Trophoblast cell (in vitro differentiated cells and primary cell): ENCODE data around the gene CHRNA5.

ENCODE experiments used
- DNase-seq, 2 donors: peaks; one replicate each; pipeline ENCODE4 v3.0.0-alpha.2; 2016
- H2AFZ ChIP-seq: 2 replicates; pipeline ENCODE4 v1.6.1; 2013; ENCODE audit warnings: low read length, moderate library complexity, mild to moderate bottlenecking; ENCODE audit not compliant: insufficient read depth, poor library complexity
- H2AK5ac ChIP-seq: 2 replicates; pipeline ENCODE4 v1.6.1; 2013; ENCODE audit warnings: mild to moderate bottlenecking, low read length
- H2BK120ac ChIP-seq: 2 replicates; pipeline ENCODE4 v1.6.1; 2013; ENCODE audit warnings: low read length, mild to moderate bottlenecking, moderate library complexity; ENCODE audit not compliant: insufficient read depth, poor library complexity
- H2BK12ac ChIP-seq: 2 replicates; pipeline ENCODE4 v1.6.1; 2013; ENCODE audit warnings: mild to moderate bottlenecking, low read length, moderate library complexity
- H2BK5ac ChIP-seq: 2 replicates; pipeline ENCODE4 v1.6.1; 2013; ENCODE audit warnings: low read length, low read depth, moderate library complexity, mild to moderate bottlenecking; ENCODE audit not compliant: poor library complexity
- H3K14ac ChIP-seq: 2 replicates; pipeline ENCODE4 v1.6.1; 2013; ENCODE audit warnings: mild to moderate bottlenecking, low read length
- H3K18ac ChIP-seq: 2 replicates; pipeline ENCODE4 v1.6.1; 2013; ENCODE audit warnings: mild to moderate bottlenecking, low read length
- H3K23ac ChIP-seq: 2 replicates; pipeline ENCODE4 v1.6.1; 2013; ENCODE audit warnings: low read length
- H3K27ac ChIP-seq: 2 replicates; pipeline ENCODE4 v1.5.1; 2013; ENCODE audit warnings: low read depth, mild to moderate bottlenecking, inconsistent platforms, low read length, moderate library complexity
- H3K27me3 ChIP-seq: 2 replicates; pipeline ENCODE4 v1.6.1; 2013; ENCODE audit warnings: inconsistent platforms, mild to moderate bottlenecking, low read length, moderate library complexity; ENCODE audit not compliant: insufficient read depth
- H3K36me3 ChIP-seq, 2 experiments: 1 replicate in 1 of 2; 2 replicates in 1 of 2; pipeline ENCODE4 v1.6.1; 2013; ENCODE audit warnings: low read length in 2 of 2, mild to moderate bottlenecking in 2 of 2, moderate library complexity in 1 of 2; ENCODE audit not compliant: insufficient read depth in 2 of 2, control insufficient read depth in 1 of 2
- H3K4ac ChIP-seq: 2 replicates; pipeline ENCODE4 v1.6.1; 2013; ENCODE audit warnings: low read depth, mild to moderate bottlenecking, low read length, moderate library complexity
- H3K4me1 ChIP-seq, 2 experiments: 1 replicate in 1 of 2; 2 replicates in 1 of 2; pipeline ENCODE4 v1.6.1; 2013; ENCODE audit warnings: low read length in 2 of 2, mild to moderate bottlenecking in 2 of 2, moderate library complexity in 1 of 2; ENCODE audit not compliant: insufficient read depth in 2 of 2, control insufficient read depth in 1 of 2
- H3K4me2 ChIP-seq: 2 replicates; pipeline ENCODE4 v1.6.1; 2013; ENCODE audit warnings: inconsistent platforms, mild to moderate bottlenecking, low read length, moderate library complexity
- H3K4me3 ChIP-seq: 2 replicates; pipeline ENCODE4 v1.5.1; 2013; ENCODE audit warnings: mild to moderate bottlenecking, low read depth, low read length, inconsistent platforms
- H3K79me1 ChIP-seq: one replicate; pipeline ENCODE4 v1.6.1; 2013; ENCODE audit warnings: low read length
- H3K79me2 ChIP-seq: 2 replicates; pipeline ENCODE4 v1.6.1; 2013; ENCODE audit warnings: low read length, mild to moderate bottlenecking; ENCODE audit not compliant: control insufficient read depth, insufficient read depth, poor library complexity
- H3K9ac ChIP-seq: 2 replicates; pipeline ENCODE4 v1.6.1; 2013; ENCODE audit warnings: mild to moderate bottlenecking, low read length
- H3K9me3 ChIP-seq: 2 replicates; pipeline ENCODE4 v1.6.1; 2013; ENCODE audit warnings: low read depth, mild to moderate bottlenecking, control low read depth, inconsistent platforms, low read length; ENCODE audit not compliant: insufficient read depth
- H4K12ac ChIP-seq: 2 replicates; pipeline ENCODE4 v1.6.1; 2013; ENCODE audit warnings: low read depth, mild to moderate bottlenecking, low read length, moderate library complexity
- H4K8ac ChIP-seq: 2 replicates; pipeline ENCODE4 v1.6.1; 2013; ENCODE audit warnings: low read depth, mild to moderate bottlenecking, low read length, moderate library complexity
- H4K91ac ChIP-seq: one replicate; pipeline ENCODE4 v1.6.1; 2013; ENCODE audit warnings: low read depth, mild to moderate bottlenecking, low read length, moderate library complexity
- WGBS: extraction: QIAGEN DNeasy Blood & Tissue Kit; methylation state at CpG from one replicate; pipeline ENCODE4 v1.1.7; 2013; ENCODE audit warnings: missing lambda C conversion rate; ENCODE audit not compliant: insufficient read length, insufficient coverage; ENCODE audit errors: extremely low coverage; 5-methylcytosine and 5-hydroxymethylcytosine counted together

CHRNA5 gene

GRCh38 chr15:78633348-78633747, 68.0 kb downstream of the CHRNA5 start:
- Histone ChIP-seq H3K9ac (no peak overlapping the region), H3K4me3 (no peak overlapping the region), H3K27ac (no peak overlapping the region), H2BK12ac (no peak overlapping the region), H2BK5ac (no peak overlapping the region), H3K36me3 (no peaks in the 10 kb centered on the region), H2BK120ac (no peak overlapping the region), H4K12ac (no peak overlapping the region), H3K4me1 (no peaks in the 10 kb centered on the region), H3K4ac (no peak overlapping the region), H4K91ac (no peak overlapping the region), H4K8ac (no peak overlapping the region), H3K18ac (no peak overlapping the region), H2AK5ac (no peak overlapping the region), H3K27me3 (no peaks in the 10 kb centered on the region), H3K23ac (no peak overlapping the region), H3K4me2 (no peak overlapping the region), H3K14ac (no peak overlapping the region), H3K9me3 (no peaks in the 10 kb centered on the region), H3K79me1 (no peaks in the 10 kb centered on the region), H3K79me2 (no peaks in the 10 kb centered on the region), H2AFZ (no peak overlapping the region)
- DNase-seq = no peak
- no CpG with 5 or more reads among the region's 2 CpGs for WGBS

- Histone ChIP-seq H4K91ac (no peak overlapping the region), H3K9me3 (no peaks in the 10 kb centered on the region), H3K4me2 (no peak overlapping the region), H3K9ac (no peak overlapping the region), H2AK5ac (no peak overlapping the region), H3K79me2 (no peaks in the 10 kb centered on the region), H4K8ac (no peak overlapping the region), H3K23ac (no peak overlapping the region), H3K79me1 (no peaks in the 10 kb centered on the region), H4K12ac (no peak overlapping the region), H2AFZ (no peak overlapping the region), H3K27ac (no peak overlapping the region), H3K4me3 (no peak overlapping the region), H3K4me1 (no peaks in the 10 kb centered on the region), H3K27me3 (no peaks in the 10 kb centered on the region), H3K18ac (no peak overlapping the region), H2BK120ac (no peak overlapping the region), H2BK5ac (no peak overlapping the region), H3K4ac (no peak overlapping the region), H3K14ac (no peak overlapping the region), H3K36me3 (no peaks in the 10 kb centered on the region), H2BK12ac (no peak overlapping the region)
- WGBS = no CpG with 5 or more reads among the region's 12 CpGs
- DNase-seq = no peak
Observed at GRCh38 chr15:78634210-78635145, 69.2 kb downstream of the CHRNA5 start.

GRCh38 chr15:78635346-78635745, 70.0 kb downstream of the CHRNA5 start:
- no peaks in the 10 kb centered on the region for H3K79me1 ChIP-seq
- no peak overlapping the region for H4K91ac ChIP-seq
- no peak overlapping the region for H4K12ac ChIP-seq
- no peak for DNase-seq
- no peak overlapping the region for H3K4ac ChIP-seq
- H3K79me2 ChIP-seq = no peaks in the 10 kb centered on the region
- H3K36me3 ChIP-seq = no peaks in the 10 kb centered on the region
- no CpG with 5 or more reads among the region's 10 CpGs for WGBS
- H3K27me3 ChIP-seq = peaks cover 2% of the 10 kb centered on the region
- no peak overlapping the region for H2BK120ac ChIP-seq
- no peak overlapping the region for H4K8ac ChIP-seq
- no peak overlapping the region for H3K9ac ChIP-seq
- no peak overlapping the region for H3K4me2 ChIP-seq
- H3K4me1 ChIP-seq = no peaks in the 10 kb centered on the region
- H2BK12ac ChIP-seq = no peak overlapping the region
- H2BK5ac ChIP-seq = no peak overlapping the region
- no peak overlapping the region for H3K18ac ChIP-seq
- H3K23ac ChIP-seq = no peak overlapping the region
- no peak overlapping the region for H3K4me3 ChIP-seq
- no peak overlapping the region for H3K27ac ChIP-seq
- no peak overlapping the region for H2AFZ ChIP-seq
- no peak overlapping the region for H3K14ac ChIP-seq
- no peak overlapping the region for H2AK5ac ChIP-seq
- no peaks in the 10 kb centered on the region for H3K9me3 ChIP-seq

- Histone ChIP-seq H4K12ac (no peak overlapping the region), H3K79me2 (no peaks in the 10 kb centered on the region), H3K4me1 (peaks cover 5 to 9% of the 10 kb centered on the region in 2 experiments), H3K9ac (no peak overlapping the region), H4K91ac (no peak overlapping the region), H4K8ac (no peak overlapping the region), H3K9me3 (no peaks in the 10 kb centered on the region), H3K27ac (no peak overlapping the region), H3K36me3 (no peaks in the 10 kb centered on the region), H2AK5ac (no peak overlapping the region), H3K14ac (no peak overlapping the region), H2BK5ac (no peak overlapping the region), H3K4me2 (no peak overlapping the region), H3K27me3 (peaks cover 8% of the 10 kb centered on the region), H2BK120ac (no peak overlapping the region), H2AFZ (no peak overlapping the region), H3K4me3 (no peak overlapping the region), H3K79me1 (no peaks in the 10 kb centered on the region), H3K18ac (no peak overlapping the region), H2BK12ac (no peak overlapping the region), H3K4ac (no peak overlapping the region), H3K23ac (no peak overlapping the region)
- DNase-seq = no peak
- no CpG with 5 or more reads among the region's 2 CpGs for WGBS
Observed at GRCh38 chr15:78636378-78636859, 71.1 kb downstream of the CHRNA5 start.
